Endothelial cell of umbilical vein (primary cell): ENCODE data around the gene SMIM10. TPM values are rescaled to one million over a fixed set of nuclear protein-coding genes. Genes with fewer than 3 reads are reported as not detected.

Experiments used
- BruUV-seq: library from RNA; stranded (reverse); fragments of 400-500 nt; replicated peaks from 2 replicates; lab custom pipeline; 2021; lab: Mats Ljungman, UMichigan
- CTCF ChIA-PET: fragments of 300-600, 350-600 bp; sonication (Branson Sonifier 250); formaldehyde crosslinking; loops from one replicate; lab custom pipeline; 2021; ENCODE audit warnings: antibody characterized with exemption, inconsistent platforms; lab: Charles Lee
- POLR2A ChIA-PET: fragments of 300-600, 350-600 bp; sonication (Branson Sonifier 250); formaldehyde crosslinking; loops from one replicate; lab custom pipeline; 2021; ENCODE audit warnings: antibody characterized with exemption, inconsistent platforms; lab: Charles Lee
- DNase-seq: peaks from one replicate; pipeline ENCODE4 v3.0.0-alpha.2; 2011; ENCODE audit warnings: low read depth, low spot score
- FAIRE-seq: peaks from 2 replicates; lab custom pipeline; 2011; peaks lifted over from hg19 to GRCh38; lab: Jason Lieb, UNC
- H2AFZ ChIP-seq: 2 replicates; pipeline ENCODE4 v1.6.0; 2012; ENCODE audit warnings: low read depth, low read length, control low read depth, inconsistent platforms
- H3K27ac ChIP-seq: 2 replicates; pipeline ENCODE4 v1.5.1; 2011; ENCODE audit warnings: low read depth, mild to moderate bottlenecking, control low read depth, low read length, moderate library complexity; ENCODE audit not compliant: insufficient read depth
- H3K27me3 ChIP-seq, 2 experiments: 2 replicates each; pipeline versions ENCODE4 v1.6.0 to v1.6.1; 2011; ENCODE audit warnings: low read length in 2 of 2, mixed read lengths in 1 of 2; ENCODE audit not compliant: control insufficient read depth in 2 of 2, insufficient read depth in 2 of 2
- H3K36me3 ChIP-seq, 2 experiments: 2 replicates in 1 of 2; 3 replicates in 1 of 2; pipeline ENCODE4 v1.5.1; 2011; ENCODE audit warnings: low read length in 2 of 2, mild to moderate bottlenecking in 1 of 2, moderate library complexity in 1 of 2; ENCODE audit not compliant: control insufficient read depth in 2 of 2, insufficient read depth in 2 of 2; ENCODE audit errors: extremely low read depth in 1 of 2
- H3K4me1 ChIP-seq: 3 replicates; pipeline ENCODE4 v1.5.1; 2011; ENCODE audit warnings: mild to moderate bottlenecking, low read length; ENCODE audit not compliant: control insufficient read depth, insufficient read depth; ENCODE audit errors: extremely low read depth
- H3K4me2 ChIP-seq: 2 replicates; pipeline ENCODE4 v1.6.1; 2011; ENCODE audit warnings: low read length, control low read depth, mixed read lengths; ENCODE audit not compliant: insufficient read depth
- H3K4me3 ChIP-seq, 3 experiments: fragments of 200-600 bp in 1 of 3; sonication (generic), shearing (Covaris generic) in 1 of 3; replicated peaks in 1 of 3; 2 replicates each; pipeline ENCODE4 v1.5.1; 2011 to 2016; ENCODE audit warnings: control low read depth in 3 of 3, low read length in 3 of 3, mild to moderate bottlenecking in 2 of 3, inconsistent platforms in 1 of 3, low read depth in 1 of 3, moderate library complexity in 1 of 3; ENCODE audit not compliant: insufficient read depth in 1 of 3
- H3K79me2 ChIP-seq: 2 replicates; pipeline ENCODE4 v1.6.0; 2012; ENCODE audit warnings: low read length, inconsistent platforms; ENCODE audit not compliant: control insufficient read depth, insufficient read depth
- H3K9ac ChIP-seq: replicated peaks from 2 replicates; pipeline ENCODE3; 2011; ENCODE audit warnings: low read length, control low read depth; ENCODE audit not compliant: insufficient read depth; ENCODE audit errors: extremely low read depth
- H3K9me1 ChIP-seq: replicated peaks from 3 replicates; pipeline ENCODE4 v1.6.0; 2011; ENCODE audit warnings: mild to moderate bottlenecking, low read length; ENCODE audit not compliant: control insufficient read depth, insufficient read depth; ENCODE audit errors: extremely low read depth
- H3K9me3 ChIP-seq: replicated peaks from 2 replicates; pipeline ENCODE4 v1.5.1; 2012; ENCODE audit warnings: low read length, inconsistent platforms; ENCODE audit not compliant: control insufficient read depth, insufficient read depth
- H4K20me1 ChIP-seq: replicated peaks from 2 replicates; pipeline ENCODE3; 2011; ENCODE audit warnings: mild to moderate bottlenecking, low read length; ENCODE audit not compliant: control insufficient read depth, insufficient read depth; ENCODE audit errors: extremely low read depth
- EZH2 ChIP-seq: IDR thresholded peaks from 2 replicates; pipeline ENCODE4 v1.6.1; 2012; ENCODE audit warnings: borderline replicate concordance, low read depth, mild to moderate bottlenecking, moderate library complexity, low read length, inconsistent platforms; ENCODE audit not compliant: severe bottlenecking
- FOS ChIP-seq: IDR thresholded peaks from 2 replicates; pipeline ENCODE4 v1.6.1; 2011; ENCODE audit warnings: mild to moderate bottlenecking, low read length, moderate library complexity, borderline replicate concordance; ENCODE audit not compliant: insufficient read depth
- GATA2 ChIP-seq: IDR thresholded peaks from 2 replicates; pipeline ENCODE4 v1.7.0; 2011; ENCODE audit warnings: low read depth, mild to moderate bottlenecking, moderate library complexity, mixed read lengths, low read length; ENCODE audit not compliant: insufficient read length, insufficient read depth
- JUN ChIP-seq: IDR thresholded peaks from 2 replicates; pipeline ENCODE4 v1.6.1; 2011; ENCODE audit warnings: borderline replicate concordance, low read depth; ENCODE audit not compliant: insufficient read length, insufficient read depth
- MYC ChIP-seq: IDR thresholded peaks from one replicate; pipeline ENCODE4 v1.6.1; 2011; ENCODE audit warnings: mild to moderate bottlenecking, low read depth, low read length
- POLR2A ChIP-seq: IDR thresholded peaks from 2 replicates; pipeline ENCODE4 v1.6.1; 2012; ENCODE audit warnings: low read depth, mild to moderate bottlenecking, control low read depth, low read length
- POLR2AphosphoS5 ChIP-seq: IDR thresholded peaks from 2 replicates; pipeline ENCODE4 v1.6.1; 2012; ENCODE audit warnings: low read depth, mild to moderate bottlenecking, control low read depth, low read length, moderate library complexity; ENCODE audit not compliant: insufficient read depth
- dilution Hi-C: fragments of 300-500 bp; cut with MboI; formaldehyde crosslinking; loops from one replicate; pipeline ENCODE4 v1.15.0; 2019; ENCODE audit warnings: low sequenced_read_pairs; ENCODE audit not compliant: extremely low pct_ligation_motif_present
- intact Hi-C: fragments of 100-400 bp; cut with micrococcal nuclease; formaldehyde crosslinking; loops from one replicate; pipeline ENCODE4 v1.10.0; 2022
- polyA plus RNA-seq, 4 experiments: library from polyadenylated mRNA; depleted of rRNA in 3 of 4; stranded (reverse) in 3 of 4; unstranded in 1 of 4; fragments of >200 nt; gene quantifications; 2 replicates each; pipeline versions ENCODE4 v1.2.1 to v1.2.3, GENCODE V29; 2011 to 2012; ENCODE audit warnings: missing spikeins in 1 of 4
- total RNA-seq: library from RNA; stranded (reverse); gene quantifications from 2 replicates; pipeline ENCODE4 v1.2.3, GENCODE V29; 2021
- TF ChIP-seq, protein P1 (sequence below), 2 donors: IDR thresholded peaks; 1 replicate in 1 of 2; 2 replicates in 1 of 2; pipeline ENCODE4 v1.5.1; 2011; ENCODE audit warnings: low read length in 2 of 2, mild to moderate bottlenecking in 2 of 2, moderate library complexity in 2 of 2, control low read depth in 1 of 2, inconsistent platforms in 1 of 2, low read depth in 1 of 2; ENCODE audit not compliant: insufficient read depth in 1 of 2; ENCODE audit errors: extremely low read depth in 1 of 2
- TF ChIP-seq, protein P2 (sequence below): IDR thresholded peaks from 2 replicates; pipeline ENCODE4 v1.6.1; 2011; ENCODE audit not compliant: insufficient read depth, insufficient read length

Gene SMIM10
- total and polyA plus RNA-seq, 2 donors (not counting 3 experiments of a cell fraction or from before 2014, with no cell fraction given), result 2.0 to 2.7 TPM

DNA sequence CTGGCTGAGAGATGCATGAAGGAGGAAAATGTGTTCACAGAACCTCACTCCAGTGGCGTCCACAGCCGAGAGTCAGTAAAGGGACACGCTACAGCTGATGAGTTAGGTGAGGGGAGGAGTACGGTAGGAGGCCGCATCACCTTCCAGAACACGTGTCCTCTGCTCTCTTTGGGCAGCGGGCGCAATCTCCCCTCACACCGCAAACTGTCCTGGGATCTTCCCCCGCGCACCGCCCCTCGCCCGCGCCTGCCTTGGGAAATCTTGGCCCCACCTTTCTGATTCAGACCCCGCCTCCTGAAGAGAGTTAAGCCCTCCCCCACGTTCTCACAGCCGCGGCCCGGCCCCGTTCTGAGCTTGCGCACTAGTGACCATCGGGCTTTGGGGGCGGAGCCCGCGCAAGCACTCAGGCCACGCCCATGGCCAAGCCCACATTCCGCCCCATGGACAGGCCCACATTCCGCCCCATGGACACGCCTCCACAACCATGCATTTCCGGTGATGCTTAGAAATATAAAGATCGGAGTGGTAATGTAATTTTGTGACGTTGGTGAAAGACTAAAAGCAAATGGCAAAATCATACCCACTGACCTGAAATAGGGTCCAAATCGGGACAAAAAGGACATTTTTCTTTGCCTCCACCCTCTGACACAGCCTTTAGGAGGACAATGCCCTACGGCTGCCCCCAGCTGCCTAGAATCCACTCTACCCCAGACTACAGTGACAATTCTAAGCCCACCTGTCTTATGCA lies 13.3 kb downstream of the SMIM10 start:
- Histone ChIP-seq H3K4me3 (peak overlapping the region in 2 of 3 experiments; percentile 33 to 60), H4K20me1 (no peaks in the 10 kb centered on the region), H3K4me1 (peaks cover 4% of the 10 kb centered on the region), H3K79me2 (no peaks in the 10 kb centered on the region), H3K27ac (no peak overlapping the region), H3K9ac (peak overlapping the region; percentile 0), H2AFZ (peak overlapping the region; percentile 87), H3K9me1 (no peaks in the 10 kb centered on the region), H3K27me3 (peaks cover 1 to 4% of the 10 kb centered on the region in 2 experiments), H3K36me3 (no peaks in the 10 kb centered on the region), H3K4me2 (peak overlapping the region; percentile 84), H3K9me3 (no peaks in the 10 kb centered on the region)
- TF ChIP-seq, protein P1, sequence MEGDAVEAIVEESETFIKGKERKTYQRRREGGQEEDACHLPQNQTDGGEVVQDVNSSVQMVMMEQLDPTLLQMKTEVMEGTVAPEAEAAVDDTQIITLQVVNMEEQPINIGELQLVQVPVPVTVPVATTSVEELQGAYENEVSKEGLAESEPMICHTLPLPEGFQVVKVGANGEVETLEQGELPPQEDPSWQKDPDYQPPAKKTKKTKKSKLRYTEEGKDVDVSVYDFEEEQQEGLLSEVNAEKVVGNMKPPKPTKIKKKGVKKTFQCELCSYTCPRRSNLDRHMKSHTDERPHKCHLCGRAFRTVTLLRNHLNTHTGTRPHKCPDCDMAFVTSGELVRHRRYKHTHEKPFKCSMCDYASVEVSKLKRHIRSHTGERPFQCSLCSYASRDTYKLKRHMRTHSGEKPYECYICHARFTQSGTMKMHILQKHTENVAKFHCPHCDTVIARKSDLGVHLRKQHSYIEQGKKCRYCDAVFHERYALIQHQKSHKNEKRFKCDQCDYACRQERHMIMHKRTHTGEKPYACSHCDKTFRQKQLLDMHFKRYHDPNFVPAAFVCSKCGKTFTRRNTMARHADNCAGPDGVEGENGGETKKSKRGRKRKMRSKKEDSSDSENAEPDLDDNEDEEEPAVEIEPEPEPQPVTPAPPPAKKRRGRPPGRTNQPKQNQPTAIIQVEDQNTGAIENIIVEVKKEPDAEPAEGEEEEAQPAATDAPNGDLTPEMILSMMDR (IDR thresholded peaks at IDR 0.05; ENCODE audit: extremely low read depth in 1 of 2, insufficient read depth in 1 of 2, low read depth in 1 of 2, low read length in 2 of 2), result no peak
- TF ChIP-seq EZH2 (no peak), MYC (no peak), GATA2 (no peak), POLR2A (no peak), POLR2AphosphoS5 (no peak), JUN (no peak), FOS (no peak)
- TF ChIP-seq, protein P2, sequence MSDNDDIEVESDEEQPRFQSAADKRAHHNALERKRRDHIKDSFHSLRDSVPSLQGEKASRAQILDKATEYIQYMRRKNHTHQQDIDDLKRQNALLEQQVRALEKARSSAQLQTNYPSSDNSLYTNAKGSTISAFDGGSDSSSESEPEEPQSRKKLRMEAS, result no peak
- intact Hi-C loops (loop anchor here (2.0 kb wide), 1 partner anchor 47 kb away; no protein-coding TSS in a partner anchor), dilution Hi-C loops (no loop called here)
- peak; percentile 90 for DNase-seq
- POLR2A ChIA-PET, result interaction anchor here (1.0 kb wide), 1 partner anchor 19 kb away, joined by 3 read pairs; the partner anchor contains the start of gene RTL8B
- BruUV-seq, result no TSS peak
- CTCF ChIA-PET, result interaction anchor here (1.0 to 1.7 kb wide), 2 partner anchors 18 to 48 kb away, joined by 3 to 4 read pairs; partner anchors contain the start of genes RTL8A and RTL8B
- FAIRE-seq, result peak; percentile 93
